Inferior parietal cortex (tissue), 1 donor: ENCODE measurements around the gene GGTA1.
"Not testable (repeated sequence)": the region's sequence is repeated elsewhere in the genome, so short reads cannot be mapped to it uniquely, and the experiment has no call there.

Source experiments
- DNase-seq: peaks from one replicate; pipeline ENCODE4 v3.0.0-alpha.2; 2016; ENCODE audit errors: extremely low spot score

GGTA1 gene

DNA sequence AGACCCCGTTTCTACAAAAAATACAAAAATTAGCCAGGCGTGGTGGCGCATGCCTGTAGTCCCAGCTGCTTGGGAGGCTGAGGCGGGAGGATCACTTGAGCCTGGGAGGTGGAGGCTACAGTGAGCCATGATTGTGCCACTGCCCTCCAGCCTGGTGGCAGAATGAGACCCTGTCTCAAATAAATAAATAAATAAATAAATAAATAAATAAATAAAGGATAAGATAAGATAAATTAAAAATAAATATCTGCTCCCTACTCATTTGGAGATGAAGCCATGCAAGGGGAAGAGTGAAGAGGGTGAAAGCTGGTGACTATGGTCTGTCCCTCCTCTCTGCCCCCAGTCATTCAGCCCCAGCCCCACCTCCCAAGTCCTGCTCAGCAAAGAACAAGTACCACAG is 41.2 kb downstream of the GGTA1 start:
- not testable (repeated sequence) for DNase-seq

GRCh38 chr9:121455527-121456239 is 44.0 kb downstream of the GGTA1 start:
- no peak for DNase-seq

DNA sequence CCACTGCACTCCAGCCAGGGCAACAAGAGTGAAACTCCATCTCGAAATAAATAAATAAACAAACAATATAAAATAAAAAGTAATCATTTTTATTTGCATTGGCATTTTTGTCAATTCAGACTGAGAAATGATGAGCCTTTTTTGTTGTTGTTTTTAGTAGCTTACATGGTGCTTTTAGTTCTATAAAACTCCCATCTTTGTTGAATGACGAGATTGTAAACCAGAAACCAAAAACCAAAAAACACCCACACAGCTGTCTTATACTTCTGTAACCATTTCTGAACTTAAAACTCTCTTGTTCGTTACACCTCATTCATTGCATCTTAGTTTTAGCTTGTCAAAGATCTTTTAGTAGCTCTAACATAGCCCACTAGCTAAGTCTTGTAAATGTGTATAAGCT is 44.7 kb downstream of the GGTA1 start:
- no peak for DNase-seq

- no peak for DNase-seq
Measured at GRCh38 chr9:121453232-121453892, 46.3 kb downstream of the GGTA1 start.

- DNase-seq, result no peak
Measured at GRCh38 chr9:121452085-121452484, 47.6 kb downstream of the GGTA1 start.

GRCh38 chr9:121451586-121451985 is 48.1 kb downstream of the GGTA1 start:
- no peak for DNase-seq

GRCh38 chr9:121450241-121450640 is 49.4 kb downstream of the GGTA1 start:
- no peak for DNase-seq

DNA sequence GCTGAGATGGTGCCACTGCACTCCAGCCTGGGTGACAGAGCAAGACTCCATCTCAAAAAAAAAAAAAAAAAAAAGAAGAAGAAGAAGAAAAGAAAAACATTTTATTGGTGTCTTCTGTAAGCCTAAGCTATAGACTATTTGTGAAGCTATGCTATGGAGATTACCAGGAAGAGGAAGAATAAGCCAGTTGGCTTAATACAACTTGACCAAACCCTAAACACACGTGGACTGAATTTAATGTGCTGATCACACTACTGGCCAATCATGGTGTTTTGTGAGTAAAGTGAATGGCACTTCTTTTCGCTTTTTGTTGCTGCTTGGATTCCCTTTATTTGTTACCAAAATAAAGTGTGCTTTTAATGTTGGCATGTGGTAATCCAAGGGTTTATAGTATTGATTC is 49.9 kb downstream of the GGTA1 start:
- DNase-seq, result no peak

GRCh38 chr9:121447321-121447834 is 52.3 kb downstream of the GGTA1 start:
- no peak for DNase-seq

GRCh38 chr9:121445986-121446385 is 53.7 kb downstream of the GGTA1 start:
- DNase-seq, result no peak

- no peak for DNase-seq
Measured at GRCh38 chr9:121443981-121444380, 55.7 kb downstream of the GGTA1 start.

DNA sequence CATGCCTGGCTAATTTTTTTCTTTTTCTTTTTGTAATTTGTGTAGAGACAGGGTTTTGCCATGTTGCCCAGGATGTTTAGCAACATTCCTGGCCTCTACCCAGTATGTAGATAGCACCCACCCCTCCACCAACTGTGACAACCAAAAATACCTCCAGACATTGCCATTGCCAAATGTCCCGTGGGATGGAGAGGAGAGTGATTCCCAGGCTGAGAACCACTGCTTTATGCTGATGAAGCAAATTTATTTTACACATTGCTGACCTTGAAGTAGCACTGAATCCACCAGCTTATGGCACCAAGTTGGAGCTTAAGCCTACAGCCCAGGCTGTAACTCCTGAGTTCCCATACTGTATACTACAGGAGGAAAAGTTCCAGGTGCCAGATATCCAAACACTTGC is 58.5 kb downstream of the GGTA1 start:
- no peak for DNase-seq

DNA sequence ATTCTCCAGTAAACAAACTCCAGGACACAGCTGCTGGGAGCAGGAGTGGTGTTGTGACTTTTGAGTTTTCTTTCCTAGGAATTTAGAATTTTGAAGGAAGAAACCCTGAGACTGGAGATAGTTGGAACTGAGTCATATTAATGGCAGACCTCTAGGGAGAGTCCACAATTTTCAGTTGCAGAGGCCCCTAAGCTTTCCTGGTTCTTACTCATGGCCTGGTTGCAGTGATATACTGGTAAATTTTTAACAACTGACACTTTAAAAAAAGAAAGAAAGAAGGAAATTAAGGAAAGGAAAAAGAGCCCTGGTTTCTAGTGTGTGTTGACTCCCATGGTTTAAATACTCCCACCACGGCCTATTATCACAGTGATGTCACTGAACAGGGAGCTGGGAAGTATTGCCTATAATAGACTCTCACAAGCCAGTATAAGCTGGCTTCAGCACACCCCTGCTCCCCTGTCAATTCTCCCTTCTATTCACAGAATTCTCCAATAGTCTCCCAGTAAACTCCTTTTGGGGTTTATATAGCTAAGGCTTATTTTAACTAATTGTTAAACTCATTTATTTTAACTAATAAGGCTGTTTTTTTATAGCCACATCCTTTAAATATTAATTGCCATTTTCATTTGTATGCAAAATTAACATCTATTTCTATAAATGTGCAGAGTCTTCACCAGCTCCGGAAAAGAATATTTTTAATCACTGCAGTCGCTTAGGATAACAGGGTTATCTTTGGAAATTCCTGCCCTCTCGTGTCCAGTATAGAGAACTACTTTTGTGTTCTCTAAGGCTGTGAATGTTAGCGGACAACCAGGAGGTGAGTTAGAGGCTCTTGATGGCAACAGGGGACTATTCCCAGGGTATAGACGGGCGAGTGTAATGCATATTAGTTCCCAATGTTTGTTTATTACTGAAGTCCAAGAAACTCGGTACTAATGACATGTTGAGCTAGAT is 59.7 kb downstream of the GGTA1 start:
- DNase-seq, result peak; percentile 22

- no peak for DNase-seq
Measured at GRCh38 chr9:121439016-121439415, 60.6 kb downstream of the GGTA1 start.

- DNase-seq, result no peak
Measured at GRCh38 chr9:121437891-121438290, 61.8 kb downstream of the GGTA1 start.

DNA sequence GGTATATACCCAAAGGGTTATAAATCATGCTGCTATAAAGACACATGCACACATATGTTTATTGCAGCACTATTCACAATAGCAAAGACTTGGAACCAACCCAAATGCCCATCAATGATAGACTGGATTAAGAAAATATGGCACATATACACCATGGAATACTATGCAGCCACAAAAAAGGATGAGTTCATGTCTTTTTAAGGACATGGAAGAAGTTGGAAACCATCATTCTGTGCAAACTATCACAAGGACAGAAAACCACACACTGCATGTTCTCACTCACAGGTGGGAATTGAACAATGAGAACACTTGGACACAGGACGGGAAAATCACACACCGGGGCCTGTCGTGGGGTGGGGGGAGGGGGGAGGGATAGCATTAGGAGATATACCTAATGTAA is 62.6 kb downstream of the GGTA1 start:
- DNase-seq, result not testable (repeated sequence)

DNA sequence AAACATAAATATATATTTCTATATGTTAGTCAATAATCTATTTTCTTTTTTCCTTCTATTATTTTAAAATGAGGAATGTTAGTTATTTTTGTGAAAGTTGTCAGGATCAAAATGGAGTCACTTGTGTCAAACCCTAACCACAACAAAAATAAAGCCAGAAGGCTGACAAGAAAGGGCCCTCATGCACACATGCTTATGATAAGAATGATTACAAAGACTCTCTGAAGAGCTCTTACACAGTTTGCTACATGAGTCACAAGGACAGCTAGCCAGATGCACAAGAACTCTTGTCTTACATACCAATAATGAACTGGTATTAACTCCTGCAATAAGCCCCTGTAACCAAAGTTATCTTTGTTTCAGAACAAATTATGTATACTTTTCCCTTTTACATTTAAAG is 64.7 kb downstream of the GGTA1 start:
- no peak for DNase-seq

- no peak for DNase-seq
Measured at GRCh38 chr9:121427899-121428298, 71.7 kb downstream of the GGTA1 start.

GRCh38 chr9:121424024-121424432 is 75.6 kb downstream of the GGTA1 start:
- no peak for DNase-seq

DNA sequence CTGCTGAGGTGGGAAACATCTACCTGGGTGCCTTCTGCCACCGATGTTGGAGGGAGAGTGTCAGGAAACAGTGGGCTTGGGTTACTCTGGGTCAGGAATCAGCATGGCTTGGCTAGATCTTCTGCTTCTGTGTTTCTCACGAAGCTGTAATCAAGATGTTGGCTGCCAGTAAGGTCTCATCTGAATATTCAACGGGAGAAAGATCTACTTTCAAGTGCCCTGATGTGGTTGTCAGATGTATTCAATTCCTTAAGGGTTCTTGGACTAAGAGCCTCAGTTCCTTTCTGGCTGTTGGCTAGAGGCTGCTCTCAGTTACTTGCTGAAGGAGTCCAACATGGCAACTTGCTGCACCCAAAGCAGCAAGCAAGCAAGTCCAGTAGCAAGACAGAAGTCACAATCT is 87.7 kb downstream of the GGTA1 start:
- DNase-seq, result no peak

GRCh38 chr9:121405899-121406298 is 93.7 kb downstream of the GGTA1 start:
- no peak for DNase-seq
